Measurements from ENCODE around the gene AAK1.
"Not testable (repeated sequence)": the region's sequence is repeated elsewhere in the genome, so short reads cannot be mapped to it uniquely, and the experiment has no call there.

- not testable (repeated sequence) for TF ChIP-seq USF2 (CRISPR knock-in tag; IDR thresholded peaks at IDR 0.05); ATF1 (CRISPR knock-in tag; IDR thresholded peaks at IDR 0.05); ZNF423 (CRISPR knock-in tag; IDR thresholded peaks at IDR 0.05); HMGA2 (CRISPR knock-in tag; IDR thresholded peaks at IDR 0.05); TP53 (CRISPR knock-in tag; IDR thresholded peaks at IDR 0.05); CTCF (IDR thresholded peaks at IDR 0.05); CREB1 (CRISPR knock-in tag; IDR thresholded peaks at IDR 0.05); SOX15 (CRISPR knock-in tag; IDR thresholded peaks at IDR 0.05); ZNF232 (CRISPR knock-in tag; IDR thresholded peaks at IDR 0.05); TEAD4 (CRISPR knock-in tag; IDR thresholded peaks at IDR 0.05); PRDM15 (CRISPR knock-in tag; IDR thresholded peaks at IDR 0.05); EMX1 (CRISPR knock-in tag; IDR thresholded peaks at IDR 0.05); CREM (CRISPR knock-in tag; IDR thresholded peaks at IDR 0.05)
- TF ChIP-seq, protein P1, sequence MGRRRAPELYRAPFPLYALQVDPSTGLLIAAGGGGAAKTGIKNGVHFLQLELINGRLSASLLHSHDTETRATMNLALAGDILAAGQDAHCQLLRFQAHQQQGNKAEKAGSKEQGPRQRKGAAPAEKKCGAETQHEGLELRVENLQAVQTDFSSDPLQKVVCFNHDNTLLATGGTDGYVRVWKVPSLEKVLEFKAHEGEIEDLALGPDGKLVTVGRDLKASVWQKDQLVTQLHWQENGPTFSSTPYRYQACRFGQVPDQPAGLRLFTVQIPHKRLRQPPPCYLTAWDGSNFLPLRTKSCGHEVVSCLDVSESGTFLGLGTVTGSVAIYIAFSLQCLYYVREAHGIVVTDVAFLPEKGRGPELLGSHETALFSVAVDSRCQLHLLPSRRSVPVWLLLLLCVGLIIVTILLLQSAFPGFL (CRISPR knock-in tag; IDR thresholded peaks at IDR 0.05; ENCODE audit: borderline replicate concordance) = not testable (repeated sequence)
These were observed 224.4 kb downstream of the AAK1 start for GRCh38 chr2:69419111-69419510.
